Adipose tissue (tissue), 3 donors: Measurements from ENCODE around the gene DENND4C. TPM values are rescaled to one million over a fixed set of nuclear protein-coding genes. Genes with fewer than 3 reads are reported as not detected.
"Not testable (repeated sequence)": the region's sequence is repeated elsewhere in the genome, so short reads cannot be mapped to it uniquely, and the experiment has no call there.

Experiments
- H3K27ac ChIP-seq: one replicate; pipeline ENCODE4 v1.5.1; 2013; ENCODE audit warnings: low read depth, low read length
- WGBS, 3 donors: extraction: QIAGEN DNeasy Blood & Tissue Kit; methylation state at CpG; one replicate each; pipeline ENCODE4 v1.1.7; 2013; 5-methylcytosine and 5-hydroxymethylcytosine counted together
- polyA plus RNA-seq, 3 donors: library from polyadenylated mRNA; stranded (reverse); fragments of 200-250 nt; gene quantifications; one replicate each; pipeline ENCODE4 v1.2.3, GENCODE V29; 2013
- donor health status: healthy with polysubstance abuse.
- donor health status: Bipolar disorder and iron deficiency.
- donor health status: healthy.

Gene DENND4C
- polyA plus RNA-seq, 3 donors = 9.5 to 18.2 (median 15.7) TPM

- WGBS, 3 donors = 97 to 99% (median 98%) methylated on average over 3 of the region's 3 CpGs
Observed at GRCh38 chr9:19213823-19214222, 16.7 kb upstream of the DENND4C start.

GRCh38 chr9:19216466-19216865 lies 14.0 kb upstream of the DENND4C start:
- WGBS, 3 donors = 66 to 85% (median 77%) methylated on average over 2 of the region's 2 CpGs
- no peak overlapping the region for H3K27ac ChIP-seq

More at GRCh38 chr9:19213823-19214222, 16.7 kb upstream of the DENND4C start:
- no peak overlapping the region for H3K27ac ChIP-seq

- H3K27ac ChIP-seq = no peak overlapping the region
- 80 to 87% (median 84%) methylated on average over 10 of the region's 10 CpGs for WGBS, 3 donors
Observed at GRCh38 chr9:19221326-19221725, 9.2 kb upstream of the DENND4C start.

GRCh38 chr9:19223724-19224123 lies 6.8 kb upstream of the DENND4C start:
- no peak overlapping the region for H3K27ac ChIP-seq
- WGBS, 3 donors = 54 to 66% (median 64%) methylated on average over 4 of the region's 4 CpGs

- no peak overlapping the region for H3K27ac ChIP-seq
- 81 to 90% (median 87%) methylated on average over 7 of the region's 7 CpGs for WGBS, 3 donors
Observed at GRCh38 chr9:19224563-19224962, 5.9 kb upstream of the DENND4C start.

GRCh38 chr9:19229595-19230354 lies 718 bp upstream of the DENND4C start:
- 1 to 3% (median 2%) methylated on average over 31 to 41 of the region's 41 CpGs for WGBS, 3 donors
- no peak overlapping the region for H3K27ac ChIP-seq

GRCh38 chr9:19231126-19231903 lies 822 bp downstream of the DENND4C start:
- WGBS, 3 donors = 1% methylated on average over 35 of the region's 35 CpGs
- H3K27ac ChIP-seq = no peak overlapping the region

GRCh38 chr9:19231904-19232822 lies 1.7 kb downstream of the DENND4C start:
- 4 to 8% (median 8%) methylated on average over 14 of the region's 14 CpGs for WGBS, 3 donors
- no peak overlapping the region for H3K27ac ChIP-seq

GRCh38 chr9:19232823-19233194 lies 2.3 kb downstream of the DENND4C start:
- 3 to 12% (median 9%) methylated on average over 1 of the region's 1 CpG for WGBS, 3 donors
- H3K27ac ChIP-seq = no peak overlapping the region

- 64 to 80% (median 69%) methylated on average over 5 of the region's 5 CpGs for WGBS, 3 donors
- H3K27ac ChIP-seq = no peak overlapping the region
Observed at GRCh38 chr9:19233344-19233743, 2.9 kb downstream of the DENND4C start.

- no peak overlapping the region for H3K27ac ChIP-seq
Observed at GRCh38 chr9:19239955-19240354, 9.5 kb downstream of the DENND4C start.

GRCh38 chr9:19241728-19242127 lies 11.2 kb downstream of the DENND4C start:
- H3K27ac ChIP-seq = no peak overlapping the region
- 83 to 92% (median 88%) methylated on average over 6 of the region's 6 CpGs for WGBS, 3 donors

- H3K27ac ChIP-seq = no peak overlapping the region
- 57 to 82% (median 77%) methylated on average over 10 of the region's 10 CpGs for WGBS, 3 donors
Observed at GRCh38 chr9:19243366-19244033, 13.0 kb downstream of the DENND4C start.

GRCh38 chr9:19246891-19247290 lies 16.4 kb downstream of the DENND4C start:
- no peak overlapping the region for H3K27ac ChIP-seq
- WGBS, 3 donors = 47 to 83% (median 80%) methylated on average over 3 of the region's 3 CpGs

- WGBS, 3 donors = 92 to 96% (median 95%) methylated on average over 2 of the region's 2 CpGs
- no peak overlapping the region for H3K27ac ChIP-seq
Observed at GRCh38 chr9:19247420-19247819, 16.9 kb downstream of the DENND4C start.

GRCh38 chr9:19250346-19250745 lies 19.9 kb downstream of the DENND4C start:
- 69 to 87% (median 79%) methylated on average over 8 of the region's 8 CpGs for WGBS, 3 donors
- not testable (repeated sequence) for H3K27ac ChIP-seq

- H3K27ac ChIP-seq = not testable (repeated sequence)
- 86 to 93% (median 89%) methylated on average over 1 of the region's 1 CpG for WGBS, 3 donors
Observed at GRCh38 chr9:19251203-19251602, 20.7 kb downstream of the DENND4C start.

GRCh38 chr9:19251622-19252021 lies 21.1 kb downstream of the DENND4C start:
- H3K27ac ChIP-seq = not testable (repeated sequence)
- WGBS, 3 donors = 84 to 93% (median 87%) methylated on average over 5 of the region's 5 CpGs
